Measurements from ENCODE around the gene C22orf23. TPM values are rescaled to one million over a fixed set of nuclear protein-coding genes. Genes with fewer than 3 reads are reported as not detected.
"Not testable (repeated sequence)": the region's sequence is repeated elsewhere in the genome, so short reads cannot be mapped to it uniquely, and the experiment has no call there.

Gene C22orf23
- total RNA-seq, 1 donor from 2014 or later, result not detected

DNA sequence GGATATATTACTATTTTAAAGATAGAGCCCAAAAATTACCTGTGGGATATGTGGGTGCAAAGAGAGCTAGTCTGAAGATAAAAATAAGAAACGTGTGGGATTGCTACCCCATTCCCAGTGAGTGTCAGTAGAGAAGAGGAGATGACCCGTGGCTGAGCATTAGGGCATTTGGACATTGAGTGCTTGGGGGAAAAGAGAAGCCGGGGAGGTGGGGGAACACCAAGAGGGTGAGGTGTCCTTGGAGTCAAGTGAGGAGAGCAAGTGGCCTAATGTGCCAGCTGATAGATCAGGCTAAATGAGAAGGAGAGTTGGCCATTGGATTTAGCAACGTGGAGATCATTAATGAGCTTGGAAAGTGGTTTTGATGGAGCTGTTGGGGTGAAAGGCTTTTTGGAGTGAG is 1.3 kb upstream of the C22orf23 start:
- peaks cover 31% of the 10 kb centered on the region for H4K20me1 ChIP-seq (ENCODE audit: insufficient read depth, low read length)
- H3K9me3 ChIP-seq (ENCODE audit: insufficient read depth, low read depth, low read length), result no peaks in the 10 kb centered on the region
- H2AFZ ChIP-seq (ENCODE audit: low read depth, low read length), result no peak overlapping the region
- TF ChIP-seq EZH2 (IDR thresholded peaks at IDR 0.05; ENCODE audit: insufficient read depth, low read length), result no peak
- TF ChIP-seq CTCF (IDR thresholded peaks at IDR 0.05; ENCODE audit: insufficient read depth, low read depth, low read length), result no peak
- H3K27me3 Mint-ChIP-seq (ENCODE audit: low read depth, unreplicated experiment), result no peaks in the 10 kb centered on the region
- DNase-seq (ENCODE audit: low read depth) (no peak), FAIRE-seq (no peak)
- peaks cover 25% of the 10 kb centered on the region for H3K36me3 ChIP-seq (ENCODE audit: insufficient read depth, low read length)
- H3K27ac Mint-ChIP-seq (ENCODE audit: unreplicated experiment), result peak overlapping the region; percentile 97
- peaks cover 3% of the 10 kb centered on the region for H3K4me1 Mint-ChIP-seq (ENCODE audit: low read depth, unreplicated experiment)
- H3K27ac ChIP-seq (ENCODE audit: low read depth, low read length), result no peak overlapping the region
- H3K4me3 Mint-ChIP-seq (ENCODE audit: unreplicated experiment), result peak overlapping the region; percentile 98
- H3K27me3 ChIP-seq (ENCODE audit: insufficient read depth, low read length), result no peaks in the 10 kb centered on the region
- peak overlapping the region; percentile 97 for H3K9ac ChIP-seq (ENCODE audit: low read length)
- H3K4me2 ChIP-seq (ENCODE audit: low read length), result peak overlapping the region; percentile 98
- H3K4me3 ChIP-seq (ENCODE audit: insufficient read depth, low read depth, low read length), result peak overlapping the region; percentile 97
- no peaks in the 10 kb centered on the region for H3K9me3 Mint-ChIP-seq (ENCODE audit: unreplicated experiment)
- H3K4me1 ChIP-seq (ENCODE audit: insufficient read depth, low read length), result peaks cover 10% of the 10 kb centered on the region
- H3K79me2 ChIP-seq (ENCODE audit: insufficient read depth, low read length), result peaks cover 40% of the 10 kb centered on the region
- H3K36me3 Mint-ChIP-seq (ENCODE audit: low read depth, unreplicated experiment), result peaks cover 11% of the 10 kb centered on the region

DNA sequence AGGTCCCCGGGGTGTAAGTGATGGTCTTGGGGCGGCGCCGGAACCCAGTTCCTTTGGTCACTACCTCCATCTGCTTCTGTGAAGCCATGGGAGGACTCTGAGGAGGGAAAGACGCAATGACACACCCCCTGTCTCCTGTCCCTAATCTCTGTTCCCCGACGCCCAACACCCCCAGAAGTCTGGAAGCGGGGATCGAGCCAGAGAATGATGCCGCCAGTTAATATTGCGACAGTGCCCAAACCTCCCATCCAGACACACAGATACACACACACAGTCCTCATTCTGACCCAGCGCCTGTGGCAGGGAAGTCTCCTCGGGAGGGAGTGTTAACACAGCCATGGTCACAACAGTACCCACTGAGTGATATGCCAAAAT is 352 bp downstream of the C22orf23 start:
- peaks cover 2% of the 10 kb centered on the region for H3K36me3 Mint-ChIP-seq (ENCODE audit: low read depth, unreplicated experiment)
- peaks cover 10% of the 10 kb centered on the region for H3K4me1 ChIP-seq (ENCODE audit: insufficient read depth, low read length)
- H3K9ac ChIP-seq (ENCODE audit: low read length), result peak overlapping the region; percentile 97
- no peaks in the 10 kb centered on the region for H3K9me3 Mint-ChIP-seq (ENCODE audit: unreplicated experiment)
- TF ChIP-seq EZH2 (IDR thresholded peaks at IDR 0.05; ENCODE audit: insufficient read depth, low read length) (no peak), CTCF (IDR thresholded peaks at IDR 0.05; ENCODE audit: insufficient read depth, low read depth, low read length) (no peak)
- peaks cover 40% of the 10 kb centered on the region for H3K79me2 ChIP-seq (ENCODE audit: insufficient read depth, low read length)
- peak overlapping the region; percentile 98 for H2AFZ ChIP-seq (ENCODE audit: low read depth, low read length)
- H3K36me3 ChIP-seq (ENCODE audit: insufficient read depth, low read length), result peaks cover 12% of the 10 kb centered on the region
- peaks cover 3% of the 10 kb centered on the region for H3K4me1 Mint-ChIP-seq (ENCODE audit: low read depth, unreplicated experiment)
- peak overlapping the region; percentile 97 for H3K4me3 ChIP-seq (ENCODE audit: insufficient read depth, low read depth, low read length)
- H3K4me2 ChIP-seq (ENCODE audit: low read length), result peak overlapping the region; percentile 98
- DNase-seq (ENCODE audit: low read depth) (no peak), FAIRE-seq (no peak)
- peak overlapping the region; percentile 98 for H3K4me3 Mint-ChIP-seq (ENCODE audit: unreplicated experiment)
- peak overlapping the region; percentile 97 for H3K27ac Mint-ChIP-seq (ENCODE audit: unreplicated experiment)
- H3K9me3 ChIP-seq (ENCODE audit: insufficient read depth, low read depth, low read length), result no peaks in the 10 kb centered on the region
- H3K27me3 ChIP-seq (ENCODE audit: insufficient read depth, low read length), result no peaks in the 10 kb centered on the region
- H4K20me1 ChIP-seq (ENCODE audit: insufficient read depth, low read length), result peaks cover 19% of the 10 kb centered on the region
- H3K27me3 Mint-ChIP-seq (ENCODE audit: low read depth, unreplicated experiment), result no peaks in the 10 kb centered on the region
- H3K27ac ChIP-seq (ENCODE audit: low read depth, low read length), result peak overlapping the region; percentile 49

DNA sequence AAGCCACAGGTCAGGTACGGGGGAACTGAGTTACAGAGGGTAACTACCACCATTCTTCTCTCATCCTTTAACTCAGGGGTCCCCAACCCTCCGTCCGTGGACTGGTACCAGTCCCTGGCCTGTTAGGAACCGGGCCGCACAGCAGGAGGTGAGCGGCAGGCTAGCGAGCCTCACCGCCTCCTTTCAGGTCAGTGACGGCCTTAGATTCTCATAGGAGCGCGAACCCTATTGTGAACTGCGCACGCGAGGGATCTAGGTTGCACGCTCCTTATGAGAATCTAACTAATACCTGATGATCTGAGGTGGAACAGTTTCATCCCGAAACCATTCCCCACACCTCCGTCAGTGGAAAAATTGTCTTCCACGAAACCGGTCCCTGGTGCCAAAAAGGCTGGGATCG is 772 bp downstream of the C22orf23 start:
- H3K4me2 ChIP-seq (ENCODE audit: low read length), result peak overlapping the region; percentile 98
- peaks cover 11% of the 10 kb centered on the region for H3K36me3 ChIP-seq (ENCODE audit: insufficient read depth, low read length)
- H2AFZ ChIP-seq (ENCODE audit: low read depth, low read length), result peak overlapping the region; percentile 98
- DNase-seq (ENCODE audit: low read depth); H3K36me3 Mint-ChIP-seq (ENCODE audit: low read depth, unreplicated experiment); FAIRE-seq; H3K9me3 ChIP-seq (ENCODE audit: insufficient read depth, low read depth, low read length); H3K27me3 ChIP-seq (ENCODE audit: insufficient read depth, low read length); H3K4me1 Mint-ChIP-seq (ENCODE audit: low read depth, unreplicated experiment); H3K27me3 Mint-ChIP-seq (ENCODE audit: low read depth, unreplicated experiment); H3K9me3 Mint-ChIP-seq (ENCODE audit: unreplicated experiment): not testable (repeated sequence)
- H4K20me1 ChIP-seq (ENCODE audit: insufficient read depth, low read length), result peaks cover 15% of the 10 kb centered on the region
- peaks cover 10% of the 10 kb centered on the region for H3K4me1 ChIP-seq (ENCODE audit: insufficient read depth, low read length)
- peak overlapping the region; percentile 97 for H3K4me3 ChIP-seq (ENCODE audit: insufficient read depth, low read depth, low read length)
- H3K79me2 ChIP-seq (ENCODE audit: insufficient read depth, low read length), result peaks cover 36% of the 10 kb centered on the region
- Mint-ChIP-seq H3K4me3 (ENCODE audit: unreplicated experiment) (peak overlapping the region; percentile 98), H3K27ac (ENCODE audit: unreplicated experiment) (peak overlapping the region; percentile 97)
- H3K27ac ChIP-seq (ENCODE audit: low read depth, low read length), result peak overlapping the region; percentile 49
- H3K9ac ChIP-seq (ENCODE audit: low read length), result peak overlapping the region; percentile 97

All from astrocyte (in vitro differentiated cells and primary cell).